ENCODE data around the gene NME9.

NME9 gene

GRCh38 chr3:138256022-138256421 lies 73.6 kb downstream of the NME9 start:
- Histone ChIP-seq H3K27me3 (replicated peaks; ENCODE audit: control insufficient read depth, insufficient read depth, low read length) (no peaks in the 10 kb centered on the region), H3K4me3 (replicated peaks; ENCODE audit: low read depth, low read length) (no peak overlapping the region), H3K36me3 (ENCODE audit: control insufficient read depth, insufficient read depth, low read length) (no peaks in the 10 kb centered on the region)
- no peak for DNase-seq (ENCODE audit: extremely low read depth, insufficient read length)
- no peak for TF ChIP-seq CTCF (IDR thresholded peaks at IDR 0.05; ENCODE audit: insufficient read depth, low read length, poor library complexity, severe bottlenecking)

- DNase-seq (ENCODE audit: extremely low read depth, insufficient read length) = no peak
- Histone ChIP-seq H3K4me3 (replicated peaks; ENCODE audit: low read depth, low read length) (no peak overlapping the region), H3K36me3 (ENCODE audit: control insufficient read depth, insufficient read depth, low read length) (no peaks in the 10 kb centered on the region), H3K27me3 (replicated peaks; ENCODE audit: control insufficient read depth, insufficient read depth, low read length) (no peaks in the 10 kb centered on the region)
- TF ChIP-seq CTCF (IDR thresholded peaks at IDR 0.05; ENCODE audit: insufficient read depth, low read length, poor library complexity, severe bottlenecking) = no peak
These were observed 75.4 kb downstream of the NME9 start for GRCh38 chr3:138254216-138254615.

DNA sequence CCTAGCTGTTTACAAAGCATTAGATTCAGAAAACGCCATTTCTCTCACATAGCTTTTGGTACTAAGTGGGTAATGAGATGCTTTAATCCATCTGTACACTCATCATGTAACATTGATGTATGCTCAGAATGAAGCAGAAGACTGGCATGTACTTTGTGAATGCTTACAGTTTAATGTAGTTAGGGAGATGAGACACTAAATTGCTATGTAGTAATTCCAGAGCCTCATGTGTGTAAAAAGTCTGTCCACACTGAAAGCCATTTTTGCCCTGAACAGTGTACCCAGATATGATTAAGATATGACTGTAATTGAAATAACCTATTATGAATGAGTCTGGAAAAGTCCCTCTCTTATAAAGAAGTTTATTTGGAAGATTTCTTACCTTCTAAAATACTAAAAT lies 76.0 kb downstream of the NME9 start:
- H3K36me3 ChIP-seq (ENCODE audit: control insufficient read depth, insufficient read depth, low read length) = no peaks in the 10 kb centered on the region
- no peak for TF ChIP-seq CTCF (IDR thresholded peaks at IDR 0.05; ENCODE audit: insufficient read depth, low read length, poor library complexity, severe bottlenecking)
- no peaks in the 10 kb centered on the region for H3K27me3 ChIP-seq (replicated peaks; ENCODE audit: control insufficient read depth, insufficient read depth, low read length)
- DNase-seq (ENCODE audit: extremely low read depth, insufficient read length) = no peak
- H3K4me3 ChIP-seq (replicated peaks; ENCODE audit: low read depth, low read length) = no peak overlapping the region
